Measurements from ENCODE around the gene NCBP3. TPM values are rescaled to one million over a fixed set of nuclear protein-coding genes. Genes with fewer than 3 reads are reported as not detected.

The NCBP3 gene
- total and polyA plus RNA-seq, 9 of the 15 experiments (the other 6 are each of a cell fraction or from before 2014, with no cell fraction given) = 3.1 to 25.5 (median 20.5) TPM

GRCh38 chr17:3892095-3892998, 46.3 kb upstream of the NCBP3 start (continued):
- TF ChIP-seq REST (IDR thresholded peaks at IDR 0.05; ENCODE audit: borderline replicate concordance) (no peak), REST (CRISPR knock-in tag; IDR thresholded peaks at IDR 0.05; ENCODE audit: low read depth) (no peak), TAF9B (IDR thresholded peaks at IDR 0.05; ENCODE audit: partially characterized antibody) (no peak), CREBBP (IDR thresholded peaks at IDR 0.05; ENCODE audit: low read depth, low read length) (no peak), ZNF121 (CRISPR knock-in tag; conservative IDR thresholded peaks at IDR 0.05) (no peak), NKRF (IDR thresholded peaks at IDR 0.05; ENCODE audit: borderline replicate concordance) (peak; percentile 56; the same call in 1 of the 2 replicates), ZBTB43 (CRISPR knock-in tag; IDR thresholded peaks at IDR 0.05) (no peak), ZNF586 (CRISPR knock-in tag; conservative IDR thresholded peaks at IDR 0.05) (no peak), MAFG (tag; conservative IDR thresholded peaks at IDR 0.05) (no peak), SOX6 (IDR thresholded peaks at IDR 0.05) (no peak), HDAC3 (IDR thresholded peaks at IDR 0.05; ENCODE audit: borderline replicate concordance, partially characterized antibody) (no peak), NCOA6 (IDR thresholded peaks at IDR 0.05) (no peak), UBTF (IDR thresholded peaks at IDR 0.05; ENCODE audit: borderline replicate concordance in 1 of 2, low read depth in 2 of 2, low read length in 2 of 2) (no peak)
